HG02588 (cell line): ENCODE measurements around the gene ZBTB48.
"Not testable (repeated sequence)": the region's sequence is repeated elsewhere in the genome, so short reads cannot be mapped to it uniquely, and the experiment has no call there.

Source experiments
- ATAC-seq: cut with Tn5 transposase; IDR thresholded peaks from one replicate; pipeline ENCODE4 v1.9.1; 2021; ENCODE audit warnings: mild to moderate bottlenecking, moderate library complexity; ENCODE audit not compliant: unreplicated experiment

The ZBTB48 gene

DNA sequence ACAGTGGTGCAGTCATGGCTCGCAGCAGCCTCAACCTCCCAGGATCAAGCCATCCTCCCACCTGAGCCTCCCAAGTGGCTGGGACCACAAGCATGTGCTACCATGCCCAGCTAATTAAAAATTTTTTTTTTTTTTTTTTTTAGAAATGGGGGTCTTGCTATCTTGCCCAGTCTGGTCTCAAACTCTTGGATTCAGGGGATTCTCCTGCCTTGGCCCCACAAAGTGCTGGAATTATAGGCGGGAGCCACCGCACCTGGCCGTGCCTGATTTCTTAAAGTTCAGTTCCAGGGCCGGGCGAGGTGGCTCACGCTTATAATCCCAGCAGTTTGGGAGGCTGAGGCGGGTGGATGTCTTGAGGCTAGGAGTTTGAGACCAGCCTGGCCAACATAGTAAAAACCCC, 51.3 kb downstream of the ZBTB48 start:
- no peak for ATAC-seq

DNA sequence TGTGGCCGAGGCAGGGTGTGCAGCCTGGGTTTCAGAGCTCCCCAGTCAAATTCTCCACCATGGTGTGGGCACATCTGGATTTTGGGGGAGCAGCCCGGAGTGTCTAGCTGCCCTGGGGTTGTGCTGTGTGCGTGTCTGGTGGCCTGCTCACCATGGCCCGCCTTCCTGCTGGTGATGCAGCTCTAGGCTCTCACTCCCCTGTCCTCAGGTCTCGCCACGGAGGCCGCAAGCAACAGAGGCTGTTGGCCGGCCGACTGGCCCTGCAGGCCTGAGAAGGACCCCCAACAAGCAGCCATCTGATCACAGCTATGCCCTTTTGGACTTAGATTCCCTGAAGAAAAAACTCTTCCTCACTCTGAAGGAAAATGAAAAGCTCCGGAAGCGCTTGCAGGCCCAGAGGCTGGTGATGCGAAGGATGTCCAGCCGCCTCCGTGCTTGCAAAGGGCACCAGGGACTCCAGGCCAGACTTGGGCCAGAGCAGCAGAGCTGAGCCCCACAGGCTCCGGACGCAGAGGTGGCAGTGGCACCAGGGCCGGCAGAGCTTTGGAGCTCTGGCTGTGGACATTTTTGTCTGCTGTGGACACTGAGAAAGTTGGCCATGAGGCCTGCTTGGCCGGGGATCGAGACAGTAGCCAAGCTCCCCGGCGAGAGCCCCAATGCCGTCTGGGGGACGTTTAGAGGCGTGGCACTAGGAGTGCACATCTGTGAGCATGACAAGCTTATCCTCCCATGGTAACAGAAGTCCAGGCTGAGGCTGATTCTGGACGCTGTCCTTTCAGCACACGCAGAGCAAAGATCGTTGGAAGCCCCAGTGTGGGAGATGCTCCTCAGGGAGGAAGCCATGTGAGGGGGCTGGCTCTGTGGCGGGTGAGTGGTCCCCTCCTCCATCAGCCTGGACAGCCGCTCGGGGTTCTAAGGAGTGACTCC, 53.1 kb downstream of the ZBTB48 start:
- ATAC-seq: no peak

DNA sequence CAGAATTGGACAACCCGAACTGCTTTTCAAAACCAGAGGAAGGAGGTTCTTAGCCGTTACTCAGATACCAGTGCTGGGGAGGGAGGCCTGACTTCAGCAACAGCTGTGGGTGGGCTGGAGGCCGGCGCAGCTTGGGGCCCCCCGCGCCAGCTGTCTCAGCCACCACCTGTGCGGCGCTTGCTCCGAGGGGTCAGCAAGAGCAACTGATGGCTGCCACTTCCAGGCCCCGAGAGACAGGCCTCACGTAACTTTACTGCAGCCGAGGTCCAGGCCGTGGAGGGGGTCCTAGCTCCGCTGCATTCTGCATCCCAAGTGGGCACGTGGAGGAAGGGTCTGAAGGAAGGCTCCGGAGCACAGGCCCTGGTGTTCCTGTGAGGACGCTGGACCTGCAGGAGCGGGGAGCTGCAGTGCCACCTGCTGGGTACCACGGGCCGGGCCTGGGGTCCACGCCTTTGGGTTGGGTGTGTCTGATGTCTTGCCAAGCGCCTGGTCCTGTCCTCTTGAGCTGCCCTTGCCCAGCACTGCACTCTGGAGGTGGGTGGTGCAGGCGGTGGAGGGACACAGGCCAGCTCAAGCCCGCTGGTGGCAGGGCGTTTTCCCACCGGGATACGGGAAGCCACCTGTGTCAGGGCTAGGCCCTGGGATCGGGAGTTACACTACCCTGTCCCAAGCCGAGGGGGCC, 54.7 kb downstream of the ZBTB48 start:
- ATAC-seq: no peak

DNA sequence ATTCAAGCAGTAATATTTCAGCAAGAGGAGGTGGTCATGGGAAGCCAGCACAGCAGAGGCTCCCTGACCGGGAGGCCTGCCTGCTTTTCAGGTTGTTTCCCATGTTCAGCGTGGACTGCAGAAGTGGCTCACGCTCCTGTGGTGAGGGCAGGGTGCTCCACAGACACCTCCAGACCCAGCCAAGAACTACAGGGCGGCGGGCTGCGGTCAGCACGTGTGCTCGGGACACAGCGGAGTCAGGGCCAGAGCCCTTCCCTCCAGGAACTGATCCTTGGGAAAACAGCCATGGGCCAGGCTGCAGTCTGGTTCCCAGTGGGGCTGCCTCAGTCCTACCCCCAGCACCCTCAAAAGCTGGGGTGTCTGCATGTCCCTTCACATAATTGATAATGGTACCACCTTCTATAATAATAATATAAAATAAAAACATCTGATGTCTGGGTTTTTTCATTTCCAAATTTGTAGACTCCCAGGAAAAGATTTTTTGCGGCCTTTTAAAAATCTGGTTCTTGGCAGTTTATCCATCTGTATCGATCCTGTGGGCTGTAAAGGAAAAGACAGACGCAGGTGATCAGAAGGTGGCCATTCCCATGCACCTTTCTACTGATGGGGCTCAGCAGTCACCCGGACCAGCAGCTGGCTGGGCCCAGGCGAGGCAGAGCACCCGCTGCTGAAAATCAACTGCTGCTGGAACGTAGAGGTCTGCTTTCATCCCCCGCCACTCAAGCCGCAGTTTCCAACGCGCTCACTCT, 55.5 kb downstream of the ZBTB48 start:
- ATAC-seq: no peak

DNA sequence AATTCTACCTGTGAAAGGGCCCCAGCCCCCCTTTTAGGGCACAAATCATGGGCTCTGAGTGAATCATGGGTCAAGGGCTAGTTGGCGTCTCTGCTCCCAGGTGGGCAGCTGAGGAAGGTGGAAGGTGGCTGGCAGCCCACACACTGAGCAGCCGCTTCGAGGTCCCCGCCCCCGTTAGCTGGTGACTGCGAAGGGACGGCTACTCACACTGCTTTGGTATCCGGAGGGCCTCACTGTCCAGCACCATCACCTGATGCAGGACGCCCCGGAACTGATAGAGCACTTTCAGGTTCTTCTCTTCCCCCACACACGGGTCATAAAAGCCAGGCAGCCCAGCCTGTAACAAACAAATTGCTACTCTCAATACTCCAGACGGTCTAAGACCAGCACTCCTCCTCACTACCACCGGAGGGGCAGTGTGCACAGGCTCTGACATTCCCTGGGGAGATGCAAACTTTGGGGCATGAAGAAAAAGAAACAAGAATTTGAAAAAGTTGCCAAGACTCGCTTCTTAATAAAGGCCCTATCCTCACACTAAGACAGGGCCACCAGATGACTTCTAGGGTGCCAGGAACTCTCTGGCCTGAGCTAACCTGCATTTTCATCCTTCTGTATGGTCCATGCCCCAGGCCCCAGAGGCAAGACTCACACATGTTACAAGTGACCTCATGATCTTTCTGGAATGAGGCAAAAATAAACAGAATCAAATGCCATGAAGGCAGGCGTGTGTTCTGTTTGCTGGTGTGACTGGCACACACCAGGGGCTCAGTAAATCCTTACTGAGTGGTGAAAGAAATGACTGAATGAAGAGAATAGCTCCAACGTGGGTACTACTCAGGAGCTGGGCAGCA, 56.3 kb downstream of the ZBTB48 start:
- no peak for ATAC-seq

DNA sequence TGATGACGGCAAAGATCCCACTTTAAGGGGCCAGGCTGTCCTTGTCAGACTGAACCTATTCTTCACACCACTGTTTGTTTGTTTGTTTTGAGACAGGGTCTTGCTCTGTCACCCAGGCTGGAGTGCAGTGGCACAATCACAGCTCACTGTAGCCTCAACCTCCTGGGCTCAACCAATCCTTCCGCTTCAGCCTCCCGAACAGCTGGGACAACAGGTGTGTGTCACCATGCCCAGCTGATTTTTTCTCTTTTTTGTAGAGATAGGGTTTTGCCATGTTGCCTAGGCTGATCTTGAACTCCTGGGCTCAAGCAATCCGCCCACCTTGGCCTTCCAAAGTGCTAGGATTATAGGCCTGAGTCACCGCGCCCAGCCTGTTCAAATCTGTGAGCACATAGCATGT, 57.0 kb downstream of the ZBTB48 start:
- ATAC-seq: not testable (repeated sequence)

DNA sequence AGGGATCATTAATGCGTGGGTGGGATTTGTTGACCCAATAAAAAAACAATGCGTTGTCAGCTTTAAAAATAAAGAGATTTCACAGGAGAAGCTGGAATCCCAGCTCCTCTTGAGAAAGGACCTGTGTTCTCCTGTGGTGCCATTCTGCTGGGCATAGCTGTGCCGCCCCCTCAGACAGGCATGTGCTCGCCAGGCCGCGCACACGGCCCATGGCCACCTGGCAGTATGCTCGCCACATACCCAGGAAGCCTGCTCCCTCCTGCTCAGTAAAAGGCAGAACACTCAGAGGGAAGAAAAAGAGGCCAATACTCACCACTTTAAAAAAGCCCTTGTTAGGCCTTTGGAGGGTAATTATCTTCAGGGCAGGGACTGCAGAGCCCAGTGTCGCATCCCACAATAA, 58.0 kb downstream of the ZBTB48 start:
- no peak for ATAC-seq

DNA sequence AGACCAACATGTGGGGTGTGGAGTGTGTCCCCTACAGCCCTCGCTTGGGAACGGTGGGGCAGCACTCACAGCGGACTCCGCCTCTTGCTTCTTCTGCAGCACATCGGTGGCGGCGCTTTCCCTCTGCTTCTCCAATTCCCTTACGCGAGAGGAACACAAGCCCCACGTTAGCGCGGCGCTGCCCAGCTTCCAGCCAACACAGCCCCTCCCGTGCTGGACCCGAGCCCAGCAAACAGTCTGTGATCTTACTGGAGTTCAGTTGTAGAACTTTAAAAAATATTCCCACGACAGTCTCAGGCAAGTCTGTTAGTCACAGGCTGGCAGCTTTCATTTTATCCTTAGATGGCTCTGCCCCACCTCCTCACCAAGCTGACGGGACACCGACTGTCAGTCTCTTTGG, 58.4 kb downstream of the ZBTB48 start:
- no peak for ATAC-seq
